GM21717 (cell line): ENCODE data around the gene HOXC10.

ENCODE experiments used
- ATAC-seq: cut with Tn5 transposase; IDR thresholded peaks from one replicate; pipeline ENCODE4 v1.9.1; 2021; ENCODE audit warnings: mild to moderate bottlenecking, moderate library complexity; ENCODE audit not compliant: unreplicated experiment

Gene HOXC10

GRCh38 chr12:53963434-53964314, 21.3 kb upstream of the HOXC10 start:
- ATAC-seq, result no peak

- ATAC-seq, result no peak
These were observed 20.6 kb upstream of the HOXC10 start for GRCh38 chr12:53964315-53964713.

- no peak for ATAC-seq
These were observed 19.5 kb upstream of the HOXC10 start for GRCh38 chr12:53965281-53966084.

DNA sequence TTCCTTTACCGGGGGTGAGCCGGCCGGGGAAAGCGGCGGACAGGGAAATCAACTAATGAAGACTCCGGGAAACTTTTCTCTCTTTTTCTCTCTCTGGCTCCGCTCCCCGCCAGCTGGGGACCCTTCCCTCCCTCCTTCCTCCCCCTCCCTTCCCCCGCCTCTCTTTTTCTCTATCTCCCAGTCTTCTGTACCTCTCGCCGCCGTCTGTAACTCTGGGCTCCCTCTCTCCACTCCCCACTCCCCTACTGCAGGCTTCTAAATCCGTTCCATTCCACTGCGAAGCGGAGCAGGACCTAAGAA, 18.9 kb upstream of the HOXC10 start:
- ATAC-seq, result no peak

- ATAC-seq, result no peak
These were observed 18.4 kb upstream of the HOXC10 start for GRCh38 chr12:53966385-53967133.

DNA sequence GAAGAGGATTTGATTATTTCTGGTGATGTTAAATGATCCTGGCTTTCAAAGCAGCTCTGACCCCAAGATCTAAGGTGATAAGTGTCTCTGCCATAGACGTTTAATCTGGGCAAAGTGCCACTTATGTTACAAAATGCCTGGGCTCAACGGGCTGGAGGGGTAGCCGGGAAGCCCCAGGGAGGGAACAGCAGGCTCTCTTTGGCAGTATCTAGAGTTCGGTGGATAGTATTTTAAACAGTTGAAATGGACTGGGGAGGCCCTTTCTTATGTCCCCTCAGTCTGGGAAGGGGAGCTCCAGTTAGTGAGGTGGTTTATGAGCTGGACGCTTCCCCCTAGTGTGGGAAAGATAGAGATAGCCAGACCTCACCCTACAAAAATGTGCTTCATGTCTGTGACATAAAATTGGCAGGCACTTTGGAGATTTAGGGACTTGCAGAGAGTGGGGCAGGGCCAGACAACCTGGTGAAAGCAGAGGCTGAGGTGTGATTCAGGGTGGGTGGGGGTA, 17.5 kb upstream of the HOXC10 start:
- no peak for ATAC-seq

GRCh38 chr12:53968214-53969127, 16.5 kb upstream of the HOXC10 start:
- ATAC-seq, result no peak

- ATAC-seq, result no peak
These were observed 15.2 kb upstream of the HOXC10 start for GRCh38 chr12:53969588-53970259.

- ATAC-seq, result no peak
These were observed 14.5 kb upstream of the HOXC10 start for GRCh38 chr12:53970451-53970850.

DNA sequence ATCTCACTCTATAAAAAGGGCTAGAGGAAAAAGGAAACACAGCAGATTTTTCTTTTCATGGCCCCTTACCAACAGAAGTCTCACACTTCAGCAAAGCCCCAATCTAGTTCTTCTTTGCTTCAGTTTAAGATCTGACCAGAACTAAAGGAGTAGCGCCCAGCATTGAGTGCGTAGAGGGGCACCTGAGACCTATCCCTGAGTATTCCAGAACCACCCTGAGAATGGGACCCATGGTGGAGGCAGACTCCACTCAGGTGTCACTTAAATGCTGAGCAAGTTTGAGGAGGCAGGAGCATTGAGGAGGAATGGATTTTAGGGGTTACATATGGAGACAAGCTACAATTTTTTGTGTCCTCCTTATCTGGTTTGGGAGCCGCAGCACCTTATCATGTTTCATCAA, 13.8 kb upstream of the HOXC10 start:
- no peak for ATAC-seq

DNA sequence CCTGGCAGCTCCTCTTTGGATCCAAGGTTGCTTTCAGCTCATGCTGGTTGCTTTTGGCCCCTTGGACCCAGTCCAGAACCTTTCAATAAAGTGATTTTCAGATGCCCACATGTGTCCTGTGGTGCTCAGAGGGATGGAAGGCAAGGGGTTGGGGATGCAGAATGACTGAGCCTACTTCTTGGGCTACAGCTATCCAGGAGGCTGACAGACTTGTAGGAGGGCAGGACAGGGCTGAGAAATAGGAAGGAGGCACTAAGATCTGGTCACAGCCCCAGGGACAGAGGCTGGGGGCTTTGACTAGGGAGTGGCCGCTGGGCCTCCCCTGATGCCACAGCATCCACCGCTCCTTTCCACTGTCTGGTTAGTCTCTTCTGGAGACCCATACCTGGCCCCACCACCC, 13.3 kb upstream of the HOXC10 start:
- ATAC-seq, result no peak

- no peak for ATAC-seq
These were observed 12.7 kb upstream of the HOXC10 start for GRCh38 chr12:53972152-53972702.

- no peak for ATAC-seq
These were observed 12.2 kb upstream of the HOXC10 start, which contains the start of gene HOXC11 for GRCh38 chr12:53972722-53973235. Gene HOXC11, plus strand, starts transcription at chr12:53973126. Its CDS starts 116 bp downstream, at chr12:53973242.

- no peak for ATAC-seq
These were observed 11.5 kb upstream of the HOXC10 start for GRCh38 chr12:53973236-53974042.

GRCh38 chr12:53974084-53975063, 10.6 kb upstream of the HOXC10 start, which contains the start of gene HOTAIR:
Gene HOTAIR, minus strand, starts transcription at chr12:53974954.
- ATAC-seq, result no peak

DNA sequence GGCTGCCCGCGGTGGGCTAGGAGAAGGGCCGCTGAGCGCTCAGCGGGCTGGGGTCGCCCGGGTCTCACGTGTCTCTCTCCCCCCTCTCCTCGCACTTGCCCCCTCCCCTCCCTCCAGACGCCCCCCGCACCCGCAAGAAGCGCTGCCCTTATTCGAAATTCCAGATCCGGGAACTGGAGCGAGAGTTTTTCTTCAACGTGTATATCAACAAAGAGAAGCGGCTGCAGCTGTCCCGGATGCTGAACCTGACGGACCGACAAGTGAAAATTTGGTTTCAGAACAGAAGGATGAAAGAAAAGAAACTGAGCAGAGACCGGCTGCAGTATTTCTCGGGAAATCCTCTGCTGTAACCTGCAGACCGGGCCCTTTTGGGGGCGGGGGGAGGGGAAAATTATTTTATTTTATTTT, 9.9 kb upstream of the HOXC10 start:
- ATAC-seq, result no peak
